Adrenal gland (tissue), 5 donors: Measurements from ENCODE around the gene SDK1.

Experiments used
- CTCF ChIP-seq, 6 experiments: fragments of 450-650 bp in 4 of 6; fragments of 200-600 bp in 2 of 6; sonication (generic) in 1 of 6; IDR thresholded peaks; 1 replicate in 5 of 6; 2 replicates in 1 of 6; pipeline versions ENCODE4 v1.5.1 to v1.8.0; 2016 to 2021; ENCODE audit warnings: antibody characterized with exemption in 6 of 6, mild to moderate bottlenecking in 2 of 6, moderate library complexity in 1 of 6
- POLR2A ChIP-seq, 2 donors: fragments of 450-650 bp; IDR thresholded peaks; one replicate each; pipeline ENCODE4 v1.6.1; 2017; ENCODE audit warnings: antibody characterized with exemption in 2 of 2, mild to moderate bottlenecking in 2 of 2, moderate library complexity in 1 of 2
- donor health status: DM: no; HTN: no; CAD: no.

GRCh38 chr7:4302203-4302905, 1001.3 kb downstream of the SDK1 start:
- TF ChIP-seq POLR2A (IDR thresholded peaks at IDR 0.05) (no peak), CTCF (IDR thresholded peaks at IDR 0.05) (no peak)
